ENCODE results near the gene ZNF324B.
A peak's percentile ranks its signal among the peaks of the same experiment; 100 is the strongest.

ZNF324B gene

DNA sequence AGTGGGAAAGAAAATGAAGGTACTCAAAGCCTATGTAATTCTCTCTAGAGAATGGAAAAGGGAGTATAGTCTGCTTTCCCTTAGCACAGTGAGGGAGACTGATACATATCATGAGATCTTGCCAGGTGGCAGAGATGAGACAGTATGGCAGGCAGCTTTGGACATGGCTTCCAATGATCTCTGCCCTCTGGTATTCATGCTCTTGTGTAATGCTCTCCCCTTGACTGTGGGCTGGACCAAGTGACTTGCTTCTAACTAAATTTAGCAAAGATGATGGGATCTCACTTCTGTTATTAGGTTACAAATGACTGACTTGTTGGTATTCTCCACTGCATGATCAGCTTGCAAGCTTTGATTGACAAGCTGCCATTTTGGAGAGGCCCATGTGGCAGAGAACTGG is 21.7 kb upstream of the ZNF324B start:
- H3K14ac ChIP-seq (ENCODE audit: low read length in 2 of 2): no peak overlapping the region
- H2AK5ac ChIP-seq (ENCODE audit: low read length, severe bottlenecking): no peak overlapping the region
- no peaks in the 10 kb centered on the region for H3K27me3 ChIP-seq (ENCODE audit: control insufficient read depth in 1 of 2, insufficient read depth in 1 of 2, low read length in 2 of 2)
- H4K91ac ChIP-seq (ENCODE audit: low read length): no peak overlapping the region
- no peak overlapping the region for H3K23ac ChIP-seq (ENCODE audit: low read length in 2 of 2)
- peaks cover 82% of the 10 kb centered on the region for H3K9me3 ChIP-seq (ENCODE audit: control insufficient read depth, low read length)
- no peak overlapping the region for H3K4ac ChIP-seq (ENCODE audit: low read depth in 1 of 2, low read length in 2 of 2)
- H3K79me1 ChIP-seq (replicated peaks; ENCODE audit: low read length, poor library complexity, severe bottlenecking): peaks cover under 1% of the 10 kb centered on the region
- DNase-seq: no peak
- H2BK15ac ChIP-seq (ENCODE audit: low read depth, poor library complexity, severe bottlenecking): no peak overlapping the region
- H3K4me3 ChIP-seq (ENCODE audit: insufficient read depth in 1 of 2, low read depth in 1 of 2, low read length in 2 of 2): peak overlapping the region in 1 of 2 experiments; percentile 44
- no peak overlapping the region for H4K8ac ChIP-seq (ENCODE audit: low read length)
- H3K36me3 ChIP-seq (ENCODE audit: control insufficient read depth in 1 of 2, insufficient read depth in 2 of 2, low read depth in 1 of 2, low read length in 2 of 2): peaks cover 38 to 54% of the 10 kb centered on the region in 2 experiments
- H2BK12ac ChIP-seq (ENCODE audit: low read length in 2 of 2): no peak overlapping the region
- no peak overlapping the region for H2BK120ac ChIP-seq (ENCODE audit: low read depth, low read length)
- H3K9ac ChIP-seq (ENCODE audit: low read length): no peak overlapping the region
- no peak overlapping the region for H3K27ac ChIP-seq (ENCODE audit: low read length, poor library complexity, severe bottlenecking)
- no peak overlapping the region for H3K4me2 ChIP-seq (ENCODE audit: low read length, poor library complexity, severe bottlenecking)
- H2BK5ac ChIP-seq (ENCODE audit: low read depth, low read length, poor library complexity, severe bottlenecking): no peak overlapping the region
- no peak overlapping the region for H2AFZ ChIP-seq (ENCODE audit: low read depth, low read length)
- H3K18ac ChIP-seq (ENCODE audit: low read depth in 1 of 2, low read length in 2 of 2): no peak overlapping the region
- H3K4me1 ChIP-seq (ENCODE audit: control insufficient read depth, insufficient read depth, low read depth, low read length): no peaks in the 10 kb centered on the region

GRCh38 chr19:58434217-58434616 is 17.2 kb upstream of the ZNF324B start:
- Histone ChIP-seq H3K27me3 (ENCODE audit: control insufficient read depth in 1 of 2, insufficient read depth in 1 of 2, low read length in 2 of 2) (no peaks in the 10 kb centered on the region), H2BK120ac (ENCODE audit: low read depth, low read length) (no peak overlapping the region), H2AFZ (ENCODE audit: low read depth, low read length) (no peak overlapping the region), H3K9me3 (ENCODE audit: control insufficient read depth, low read length) (peaks cover 94% of the 10 kb centered on the region), H4K91ac (ENCODE audit: low read length) (no peak overlapping the region), H4K8ac (ENCODE audit: low read length) (no peak overlapping the region), H3K4me3 (ENCODE audit: insufficient read depth in 1 of 2, low read depth in 1 of 2, low read length in 2 of 2) (peak overlapping the region in 1 of 2 experiments; percentile 63), H3K36me3 (ENCODE audit: control insufficient read depth in 1 of 2, insufficient read depth in 2 of 2, low read depth in 1 of 2, low read length in 2 of 2) (peaks cover 59 to 77% of the 10 kb centered on the region in 2 experiments), H3K4ac (ENCODE audit: low read depth in 1 of 2, low read length in 2 of 2) (no peak overlapping the region), H3K18ac (ENCODE audit: low read depth in 1 of 2, low read length in 2 of 2) (no peak overlapping the region), H2BK12ac (ENCODE audit: low read length in 2 of 2) (no peak overlapping the region), H3K23ac (ENCODE audit: low read length in 2 of 2) (no peak overlapping the region), H3K4me2 (ENCODE audit: low read length, poor library complexity, severe bottlenecking) (no peak overlapping the region), H2BK5ac (ENCODE audit: low read depth, low read length, poor library complexity, severe bottlenecking) (no peak overlapping the region), H3K14ac (ENCODE audit: low read length in 2 of 2) (no peak overlapping the region), H3K27ac (ENCODE audit: low read length, poor library complexity, severe bottlenecking) (no peak overlapping the region), H2AK5ac (ENCODE audit: low read length, severe bottlenecking) (no peak overlapping the region), H2BK15ac (ENCODE audit: low read depth, poor library complexity, severe bottlenecking) (no peak overlapping the region), H3K4me1 (ENCODE audit: control insufficient read depth, insufficient read depth, low read depth, low read length) (peaks cover 2% of the 10 kb centered on the region), H3K9ac (ENCODE audit: low read length) (no peak overlapping the region), H3K79me1 (replicated peaks; ENCODE audit: low read length, poor library complexity, severe bottlenecking) (peaks cover 6% of the 10 kb centered on the region)
- DNase-seq: no peak
- 100% methylated on average over 1 of the region's 2 CpGs for WGBS

GRCh38 chr19:58439576-58440554 is 11.6 kb upstream of the ZNF324B start, which contains the start of gene ZNF132:
Gene ZNF132, minus strand, starts transcription at chr19:58440153. Its CDS starts 332 bp downstream, at chr19:58439821.
- no peak within 1 kb of the TSS for H2BK120ac ChIP-seq (ENCODE audit: low read depth, low read length)
- H2BK15ac ChIP-seq (ENCODE audit: low read depth, poor library complexity, severe bottlenecking): peak within 1 kb of the TSS; percentile 44
- H4K8ac ChIP-seq (ENCODE audit: low read length): peak within 1 kb of the TSS; percentile 99
- peak within 1 kb of the TSS; percentile 57 for H4K91ac ChIP-seq (ENCODE audit: low read length)
- peak within 1 kb of the TSS; percentile 71 for H3K4me2 ChIP-seq (ENCODE audit: low read length, poor library complexity, severe bottlenecking)
- peak within 1 kb of the TSS; percentile 42 to 49 for H3K4ac ChIP-seq (ENCODE audit: low read depth in 1 of 2, low read length in 2 of 2)
- H2AFZ ChIP-seq (ENCODE audit: low read depth, low read length): peak within 1 kb of the TSS; percentile 69
- H2AK5ac ChIP-seq (ENCODE audit: low read length, severe bottlenecking): peak within 1 kb of the TSS; percentile 2
- peaks cover 42% of the 10 kb centered on the region for H3K9me3 ChIP-seq (ENCODE audit: control insufficient read depth, low read length)
- no peak within 1 kb of the TSS for H3K23ac ChIP-seq (ENCODE audit: low read length in 2 of 2)
- DNase-seq: peak; percentile 99
- H2BK5ac ChIP-seq (ENCODE audit: low read depth, low read length, poor library complexity, severe bottlenecking): peak within 1 kb of the TSS; percentile 33
- peaks cover 11% of the 10 kb centered on the region for H3K79me1 ChIP-seq (replicated peaks; ENCODE audit: low read length, poor library complexity, severe bottlenecking)
- peak within 1 kb of the TSS; percentile 93 for H3K9ac ChIP-seq (ENCODE audit: low read length)
- peak within 1 kb of the TSS in 1 of 2 experiments; percentile 78 for H3K14ac ChIP-seq (ENCODE audit: low read length in 2 of 2)
- H3K4me3 ChIP-seq (ENCODE audit: insufficient read depth in 1 of 2, low read depth in 1 of 2, low read length in 2 of 2): peak within 1 kb of the TSS; percentile 82 to 97
- H2BK12ac ChIP-seq (ENCODE audit: low read length in 2 of 2): no peak within 1 kb of the TSS
- H3K27ac ChIP-seq (ENCODE audit: low read length, poor library complexity, severe bottlenecking): peak within 1 kb of the TSS; percentile 66
- H3K4me1 ChIP-seq (ENCODE audit: control insufficient read depth, insufficient read depth, low read depth, low read length): peaks cover 14% of the 10 kb centered on the region
- peaks cover 21 to 32% of the 10 kb centered on the region in 2 experiments for H3K36me3 ChIP-seq (ENCODE audit: control insufficient read depth in 1 of 2, insufficient read depth in 2 of 2, low read depth in 1 of 2, low read length in 2 of 2)
- WGBS: 39% methylated on average over 59 of the region's 59 CpGs
- peak within 1 kb of the TSS; percentile 44 to 48 for H3K18ac ChIP-seq (ENCODE audit: low read depth in 1 of 2, low read length in 2 of 2)
- H3K27me3 ChIP-seq (ENCODE audit: control insufficient read depth in 1 of 2, insufficient read depth in 1 of 2, low read length in 2 of 2): no peaks in the 10 kb centered on the region

DNA sequence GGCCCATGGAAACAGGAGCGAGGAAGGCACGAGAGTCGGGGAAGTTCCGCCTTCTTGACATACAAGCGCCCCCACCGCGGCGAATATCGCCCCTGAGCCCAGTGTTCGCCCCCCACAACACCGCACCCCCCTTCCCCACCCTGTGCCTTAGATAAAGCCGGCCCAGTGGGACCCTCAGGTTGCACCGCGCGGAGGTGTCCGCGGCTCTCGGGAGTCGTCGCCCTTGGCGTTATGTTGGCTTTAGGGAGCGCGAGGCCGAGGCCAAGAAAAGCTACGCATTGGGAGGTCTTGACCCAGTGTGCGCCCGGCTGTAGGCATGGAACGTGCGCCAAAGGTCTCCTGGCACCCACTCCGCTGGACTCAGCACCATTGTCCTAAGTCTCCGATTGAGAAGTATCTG is 10.9 kb upstream of the ZNF324B start:
- H3K14ac ChIP-seq (ENCODE audit: low read length in 2 of 2): no peak overlapping the region
- H2BK120ac ChIP-seq (ENCODE audit: low read depth, low read length): no peak overlapping the region
- H4K8ac ChIP-seq (ENCODE audit: low read length): peak overlapping the region; percentile 98
- H2AFZ ChIP-seq (ENCODE audit: low read depth, low read length): no peak overlapping the region
- H3K27ac ChIP-seq (ENCODE audit: low read length, poor library complexity, severe bottlenecking): peak overlapping the region; percentile 4
- H2BK12ac ChIP-seq (ENCODE audit: low read length in 2 of 2): no peak overlapping the region
- no peak overlapping the region for H3K23ac ChIP-seq (ENCODE audit: low read length in 2 of 2)
- peaks cover 14% of the 10 kb centered on the region for H3K4me1 ChIP-seq (ENCODE audit: control insufficient read depth, insufficient read depth, low read depth, low read length)
- peak overlapping the region; percentile 85 for H3K9ac ChIP-seq (ENCODE audit: low read length)
- peaks cover 11% of the 10 kb centered on the region for H3K79me1 ChIP-seq (replicated peaks; ENCODE audit: low read length, poor library complexity, severe bottlenecking)
- no peaks in the 10 kb centered on the region for H3K27me3 ChIP-seq (ENCODE audit: control insufficient read depth in 1 of 2, insufficient read depth in 1 of 2, low read length in 2 of 2)
- peak overlapping the region; percentile 7 to 11 for H3K18ac ChIP-seq (ENCODE audit: low read depth in 1 of 2, low read length in 2 of 2)
- H4K91ac ChIP-seq (ENCODE audit: low read length): no peak overlapping the region
- H2BK5ac ChIP-seq (ENCODE audit: low read depth, low read length, poor library complexity, severe bottlenecking): no peak overlapping the region
- peak overlapping the region; percentile 71 for H3K4me2 ChIP-seq (ENCODE audit: low read length, poor library complexity, severe bottlenecking)
- peak overlapping the region; percentile 53 to 97 for H3K4me3 ChIP-seq (ENCODE audit: insufficient read depth in 1 of 2, low read depth in 1 of 2, low read length in 2 of 2)
- peaks cover 35% of the 10 kb centered on the region for H3K9me3 ChIP-seq (ENCODE audit: control insufficient read depth, low read length)
- no peak overlapping the region for H2AK5ac ChIP-seq (ENCODE audit: low read length, severe bottlenecking)
- H3K4ac ChIP-seq (ENCODE audit: low read depth in 1 of 2, low read length in 2 of 2): no peak overlapping the region
- no peak for DNase-seq
- 83% methylated on average over 31 of the region's 31 CpGs for WGBS
- peaks cover 16 to 25% of the 10 kb centered on the region in 2 experiments for H3K36me3 ChIP-seq (ENCODE audit: control insufficient read depth in 1 of 2, insufficient read depth in 2 of 2, low read depth in 1 of 2, low read length in 2 of 2)
- no peak overlapping the region for H2BK15ac ChIP-seq (ENCODE audit: low read depth, poor library complexity, severe bottlenecking)
